Measurements from ENCODE around the gene KCND2. TPM values are rescaled to one million over a fixed set of nuclear protein-coding genes. Genes with fewer than 3 reads are reported as not detected.
A peak's percentile ranks its signal among the peaks of the same experiment; 100 is the strongest.

KCND2 gene
- total and polyA plus RNA-seq, 2 of the 8 experiments (the other 6 are each of a cell fraction or from before 2014, with no cell fraction given), result 4.6 to 7.7 TPM

GRCh38 chr7:120785095-120785494 is 512.1 kb downstream of the KCND2 start:
- ChIA-PET POLR2A (ENCODE audit: partially characterized antibody) (interaction anchor here (0.6 kb wide), 1 partner anchor 169 kb away, joined by 5 read pairs; no protein-coding TSS in a partner anchor), CTCF (ENCODE audit: partially characterized antibody) (interaction anchor here (0.6 to 2.3 kb wide), 5 partner anchors 12 to 540 kb away, joined by 3 to 10 read pairs (median 4); no protein-coding TSS in a partner anchor)
- H3K23me2 ChIP-seq (ENCODE audit: low read depth, low read length), result no peaks in the 10 kb centered on the region; the same call in 1 of the 2 replicates
- no peak overlapping the region for H3K56ac ChIP-seq (replicated peaks; ENCODE audit: insufficient read length, low read depth, low read length)
- H3K36me3 ChIP-seq (ENCODE audit: control insufficient read depth in 2 of 4, insufficient read depth in 4 of 4, low read length in 3 of 4), result no peaks in the 10 kb centered on the region
- no peak overlapping the region for H4K91ac ChIP-seq (replicated peaks; ENCODE audit: insufficient read length, low read length)
- FAIRE-seq, result no peak
- H2BK15ac ChIP-seq (ENCODE audit: low read length), result no peak overlapping the region
- H4K20me1 ChIP-seq (replicated peaks in 1 of 2; ENCODE audit: control insufficient read depth in 1 of 2, insufficient read depth in 2 of 2, low read length in 2 of 2), result no peaks in the 10 kb centered on the region
- no peaks in the 10 kb centered on the region for H3K9me3 ChIP-seq (ENCODE audit: insufficient read depth in 2 of 2, low read depth in 1 of 2, low read length in 1 of 2)
- no peak overlapping the region for H3K4ac ChIP-seq (replicated peaks; ENCODE audit: insufficient read length, low read depth, low read length)
- H2BK12ac ChIP-seq (ENCODE audit: low read depth, low read length), result 0 out of 2 replicates have a peak overlapping the region, but pooled peaks have one; percentile 33
- H3K4me1 ChIP-seq (replicated peaks in 1 of 4; ENCODE audit: control insufficient read depth in 3 of 4, insufficient read depth in 4 of 4, low read length in 3 of 4), result peaks cover 2 to 9% (median 5%) of the 10 kb centered on the region in 4 experiments; a peak in 5 of 7 replicates
- H2AFZ ChIP-seq (ENCODE audit: low read length), result peak overlapping the region; percentile 26; the same call in 1 of the 2 replicates
- H3K14ac ChIP-seq (ENCODE audit: insufficient read length), result no peak overlapping the region
- H3K4me3 ChIP-seq (ENCODE audit: extremely low read depth in 1 of 4, insufficient read depth in 2 of 4, low read depth in 3 of 4, low read length in 4 of 4), result no peak overlapping the region
- no peaks in the 10 kb centered on the region for H3K79me1 ChIP-seq (ENCODE audit: low read depth, low read length)
- 75% methylated on average over 1 of the region's 1 CpG; no CpG with 5 or more reads in 1 of the 2 experiments for WGBS, 2 experiments (ENCODE audit: extremely low coverage in 1 of 2, insufficient coverage in 1 of 2, insufficient read length in 1 of 2, insufficient replicate concordance in 2 of 2, low coverage in 1 of 2, low lambda C conversion rate in 2 of 2, missing lambda C conversion rate in 1 of 2)
- no peak overlapping the region for H2BK20ac ChIP-seq (ENCODE audit: low read length)
- H3K23ac ChIP-seq (ENCODE audit: insufficient read length), result no peak overlapping the region
- H3K9ac ChIP-seq (replicated peaks in 1 of 4; ENCODE audit: extremely low read depth in 1 of 4, low read depth in 3 of 4, low read length in 3 of 4), result no peak overlapping the region
- H3K27me3 ChIP-seq (replicated peaks in 1 of 4; ENCODE audit: control insufficient read depth in 3 of 4, extremely low read depth in 1 of 4, insufficient read depth in 3 of 4, low read length in 3 of 4), result no peaks in the 10 kb centered on the region
- no peaks in the 10 kb centered on the region for H3K79me2 ChIP-seq (ENCODE audit: control insufficient read depth in 1 of 2, insufficient read depth in 2 of 2, low read length in 2 of 2)
- no peak overlapping the region for H4K8ac ChIP-seq (ENCODE audit: extremely low read depth, insufficient read depth, low read length)
- H3K4me2 ChIP-seq (ENCODE audit: insufficient read depth in 1 of 2, low read depth in 2 of 2, low read length in 2 of 2), result peak overlapping the region in 1 of 2 experiments; percentile 15; a peak in 1 of 4 replicates
- no peak overlapping the region for H4K5ac ChIP-seq (ENCODE audit: insufficient read length, low read depth, low read length)
- no peak for DNase-seq (ENCODE audit: low read depth in 1 of 2, low spot score in 2 of 2)
- H2AK5ac ChIP-seq (ENCODE audit: low read depth, low read length), result no peak overlapping the region
- TF ChIP-seq TBP (IDR thresholded peaks at IDR 0.05; ENCODE audit: low read depth, low read length) (no peak), JUN (IDR thresholded peaks at IDR 0.05; ENCODE audit: low read depth, low read length) (no peak), SP2 (IDR thresholded peaks at IDR 0.05; ENCODE audit: low read length) (no peak), KDM5A (IDR thresholded peaks at IDR 0.05; ENCODE audit: low read length) (no peak), SIN3A (conservative IDR thresholded peaks at IDR 0.05 in 1 of 2, IDR thresholded peaks at IDR 0.05 in 1 of 2; ENCODE audit: low read depth in 1 of 2, low read length in 2 of 2) (no peak), BACH1 (IDR thresholded peaks at IDR 0.05; ENCODE audit: low read length) (no peak), SIRT6 (IDR thresholded peaks at IDR 0.05; ENCODE audit: low read length) (no peak), E2F6 (IDR thresholded peaks at IDR 0.05) (no peak), FOSL1 (IDR thresholded peaks at IDR 0.05; ENCODE audit: insufficient read depth, low read depth, low read length) (no peak), SUZ12 (IDR thresholded peaks at IDR 0.05; ENCODE audit: low read length) (no peak), ASH2L (IDR thresholded peaks at IDR 0.05; ENCODE audit: low read length) (no peak)
- H2BK120ac ChIP-seq (replicated peaks; ENCODE audit: low read depth, low read length), result peak overlapping the region; percentile 66
- H3K27ac ChIP-seq (ENCODE audit: low read depth, low read length), result no peak overlapping the region
- H3K18ac ChIP-seq (ENCODE audit: extremely low read depth, low read length), result no peak overlapping the region
- H2BK5ac ChIP-seq (ENCODE audit: low read depth, low read length), result peak overlapping the region; percentile 48; the same call in 1 of the 2 replicates
